HG02610 (cell line): Measurements from ENCODE around the gene RNF114.
"Not testable (repeated sequence)": the region's sequence is repeated elsewhere in the genome, so short reads cannot be mapped to it uniquely, and the experiment has no call there.

Experiments
- ATAC-seq: cut with Tn5 transposase; IDR thresholded peaks from one replicate; pipeline ENCODE4 v1.9.1; 2021; ENCODE audit warnings: mild to moderate bottlenecking, moderate library complexity; ENCODE audit not compliant: unreplicated experiment

Gene RNF114

DNA sequence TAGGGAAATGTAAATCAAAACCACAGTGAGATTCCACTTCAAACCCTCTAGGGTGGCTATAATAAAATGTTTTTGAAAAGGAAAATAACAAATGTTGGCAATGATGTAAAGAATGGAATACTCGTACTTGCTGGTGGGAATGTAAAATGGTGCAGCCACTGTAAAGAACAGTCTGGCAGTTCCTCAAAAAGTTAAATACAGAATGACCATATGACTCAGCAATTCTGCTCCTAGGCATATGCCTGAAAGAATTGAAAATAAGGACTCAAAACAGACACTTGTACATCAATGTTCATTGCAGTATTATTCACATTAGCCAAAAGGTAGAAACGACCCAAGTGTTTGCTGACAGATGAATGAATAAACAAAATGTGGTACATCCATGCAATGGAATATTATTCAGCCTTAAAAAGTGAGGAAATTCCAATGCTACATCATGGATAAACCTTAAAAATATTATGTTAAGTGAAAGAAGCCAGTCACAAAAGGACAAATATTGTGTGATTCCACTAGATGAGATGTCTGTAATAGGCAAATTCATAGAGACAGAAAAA lies 10.2 kb upstream of the RNF114 start:
- no peak for ATAC-seq

DNA sequence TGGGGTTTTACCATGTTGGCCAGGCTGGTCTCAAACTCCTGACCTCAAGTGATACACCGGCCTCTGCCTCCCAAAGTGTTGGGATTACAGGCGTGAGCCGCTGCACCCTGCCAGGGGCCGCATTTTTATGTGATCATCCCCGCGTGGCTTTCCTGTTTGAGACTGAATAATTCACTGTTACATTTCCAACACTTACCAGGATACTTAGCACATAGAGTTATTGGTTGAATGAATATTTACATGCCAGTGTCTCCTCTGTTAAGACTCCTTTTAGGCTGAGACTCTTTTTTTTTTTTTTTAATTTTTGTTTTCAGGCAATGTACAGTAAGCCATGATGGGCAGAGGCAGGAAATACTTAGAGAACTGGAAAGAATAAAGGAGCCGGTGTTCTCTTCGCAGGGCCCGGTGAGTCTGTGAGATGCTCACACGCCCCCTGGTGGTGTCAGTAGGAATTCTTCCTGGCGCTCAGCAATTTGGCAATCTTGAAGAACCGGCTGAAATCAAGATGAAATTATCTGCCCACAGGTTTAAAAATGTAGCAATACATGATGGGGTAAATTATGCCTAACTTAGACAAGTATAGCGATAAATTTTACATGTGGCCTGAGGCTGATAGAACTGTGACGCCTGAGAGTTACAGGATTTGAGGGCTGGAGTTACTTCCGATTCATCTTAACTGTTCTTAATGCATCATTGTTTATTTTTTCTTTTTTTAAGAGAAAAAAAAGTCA lies 7.6 kb upstream of the RNF114 start:
- ATAC-seq, result no peak

DNA sequence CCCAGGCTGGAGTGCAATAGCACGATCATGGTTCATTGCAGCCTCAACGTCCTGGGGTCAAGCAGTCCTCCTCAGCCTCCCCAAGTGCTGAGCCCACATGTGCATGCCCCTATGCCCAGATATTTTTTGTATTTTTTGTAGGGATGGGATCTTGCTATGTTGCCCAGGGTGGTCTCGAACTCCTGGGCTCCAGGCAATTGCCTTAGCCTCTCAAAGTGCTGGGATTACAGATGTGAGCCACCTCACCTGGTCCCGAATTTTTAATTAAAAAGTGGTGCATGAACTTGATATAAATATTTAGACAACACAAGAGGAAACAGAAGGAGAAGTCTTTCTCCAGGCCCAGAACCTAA lies 7.1 kb upstream of the RNF114 start:
- no peak for ATAC-seq

DNA sequence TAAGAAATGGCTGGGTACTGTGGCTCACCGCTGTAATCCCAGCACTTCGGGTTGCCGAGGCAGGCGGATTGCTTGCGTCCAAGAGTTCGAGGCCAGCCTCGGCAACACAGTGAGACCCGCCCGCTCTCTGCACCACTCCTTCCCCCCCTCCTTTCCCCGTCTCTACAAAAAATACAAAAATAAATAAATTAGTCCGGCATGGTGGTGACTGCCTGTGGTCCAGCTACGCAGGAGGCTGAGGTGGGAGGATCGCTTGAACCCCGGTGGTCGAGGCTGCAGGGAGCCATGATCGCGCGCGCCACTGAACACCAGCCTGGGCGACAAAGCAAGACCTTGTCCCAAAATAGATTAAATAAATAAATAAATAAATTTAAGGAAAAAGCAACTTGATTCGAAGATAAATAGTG lies 448 bp upstream of the RNF114 start:
- ATAC-seq, result no peak

DNA sequence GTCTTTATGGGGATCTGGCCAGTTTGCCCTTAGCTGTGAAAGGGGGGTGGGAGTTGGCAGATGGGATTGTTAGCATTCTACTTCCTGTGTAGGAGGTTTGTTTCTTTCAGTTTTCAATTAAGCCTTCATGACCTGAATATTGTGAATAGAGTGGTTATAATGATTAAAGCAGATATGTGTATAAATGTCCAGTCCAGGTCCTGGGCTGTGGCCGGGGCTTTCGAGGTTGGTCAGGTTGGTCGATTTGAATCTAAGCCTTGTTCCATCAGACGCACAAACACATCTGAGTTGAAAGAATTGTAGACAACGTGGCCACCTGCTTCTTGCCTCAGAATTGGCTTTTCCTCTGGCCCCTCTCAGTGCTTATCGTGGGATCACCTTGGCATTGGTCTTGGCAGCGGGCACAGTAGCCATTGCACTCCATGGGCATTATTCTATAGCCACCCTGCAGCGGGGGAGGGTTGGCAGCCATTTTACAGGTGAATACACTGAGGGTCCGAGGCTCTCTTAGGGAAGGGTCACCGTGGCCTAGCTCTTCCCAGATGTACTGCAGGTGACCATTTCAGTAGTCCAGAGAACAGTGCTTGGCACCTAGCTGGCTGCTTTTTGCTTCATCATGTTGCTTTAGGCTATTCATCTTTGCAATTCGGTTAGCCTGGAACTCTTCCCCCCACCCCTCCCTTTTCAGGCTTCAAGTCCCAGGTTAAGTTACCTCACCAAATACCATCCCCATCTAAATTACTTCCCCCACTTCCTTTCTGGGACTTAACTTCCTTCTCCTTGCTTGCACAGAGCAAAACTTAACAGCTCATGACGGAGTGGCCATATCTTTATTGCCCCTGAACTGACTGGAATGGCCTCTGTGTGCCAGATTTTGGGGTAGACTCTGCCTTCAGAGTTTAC lies 1.1 kb downstream of the RNF114 start:
- no peak for ATAC-seq

DNA sequence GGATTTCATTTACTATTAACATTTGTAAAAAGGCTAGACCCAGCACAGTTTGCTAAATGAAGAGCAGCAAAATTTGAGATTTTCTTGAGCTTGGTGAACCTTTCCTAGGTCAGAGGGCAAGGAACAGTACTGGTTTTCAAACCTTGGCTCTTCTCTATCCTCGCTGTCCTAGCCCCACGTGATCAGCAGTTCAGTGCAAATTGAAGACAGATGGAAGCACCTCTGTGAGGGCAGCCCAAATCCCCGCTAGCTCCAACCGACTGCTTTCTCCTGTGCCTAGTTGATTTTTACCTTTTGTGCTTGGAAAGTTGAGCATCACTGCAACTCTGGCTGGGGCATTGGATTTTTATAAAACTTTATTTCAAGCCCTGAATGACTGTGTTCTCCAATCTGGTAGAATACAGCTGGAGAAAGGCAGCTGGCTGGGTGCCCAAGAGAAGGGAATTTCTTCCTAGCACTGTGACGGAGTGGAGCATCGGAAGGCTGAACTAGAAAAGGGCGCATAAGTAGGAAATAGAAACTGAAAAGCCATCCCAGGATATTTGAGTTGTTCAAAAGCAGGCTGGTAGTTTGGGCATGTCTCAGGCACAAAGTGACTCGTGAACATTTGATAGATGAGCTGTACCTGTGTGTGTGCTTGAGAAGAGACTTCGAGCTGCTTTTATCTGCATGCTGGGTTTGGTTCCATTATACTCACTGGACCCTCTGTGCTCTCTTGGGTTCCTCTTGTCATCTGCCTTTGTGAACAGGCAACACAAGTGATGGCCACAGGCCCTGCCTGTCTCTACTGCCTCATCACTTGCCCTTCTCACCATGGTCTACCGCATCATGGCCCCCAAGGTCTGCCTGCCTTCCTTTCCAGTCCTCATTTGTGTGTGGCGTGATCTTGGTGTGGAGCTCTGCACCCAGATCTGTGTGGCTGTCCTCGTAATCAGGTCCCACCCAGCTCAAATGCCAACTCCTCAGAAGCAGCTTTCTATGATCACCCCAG lies 2.3 kb downstream of the RNF114 start:
- ATAC-seq, result no peak

DNA sequence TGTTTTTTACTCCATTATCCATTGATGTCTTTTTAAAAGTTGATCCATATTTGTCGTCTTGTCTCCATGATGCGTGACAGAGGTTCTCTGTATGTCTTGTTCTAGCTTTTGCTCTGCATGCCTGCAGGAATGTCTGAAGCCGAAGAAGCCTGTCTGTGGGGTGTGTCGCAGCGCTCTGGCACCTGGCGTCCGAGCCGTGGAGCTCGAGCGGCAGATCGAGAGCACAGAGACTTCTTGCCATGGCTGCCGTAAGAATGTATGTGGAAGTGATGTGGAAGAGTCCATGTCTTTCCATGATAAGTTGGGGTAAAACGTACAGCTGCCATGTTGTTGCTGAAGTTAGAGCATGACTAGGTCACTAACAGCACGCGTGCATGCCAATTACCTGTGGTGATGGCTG lies 5.3 kb downstream of the RNF114 start:
- ATAC-seq, result no peak

DNA sequence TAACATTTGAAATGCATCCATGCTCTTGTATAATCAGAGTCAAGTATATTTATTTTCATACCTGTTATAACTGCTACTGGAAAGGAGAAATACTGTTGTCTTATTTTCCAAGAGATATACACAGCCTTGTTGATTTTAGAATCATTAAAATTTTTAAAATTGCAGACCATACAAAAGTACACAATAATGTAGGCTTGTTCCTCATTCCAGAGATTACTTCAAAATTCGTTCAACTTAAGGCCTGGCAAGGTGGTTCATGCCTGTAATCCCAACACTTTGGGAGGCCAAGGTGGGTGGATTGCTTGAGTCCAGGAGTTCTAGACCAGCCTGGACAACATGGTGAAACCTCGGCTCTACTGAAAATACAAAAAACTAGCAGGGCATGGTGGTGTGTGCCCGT lies 6.1 kb downstream of the RNF114 start:
- no peak for ATAC-seq

DNA sequence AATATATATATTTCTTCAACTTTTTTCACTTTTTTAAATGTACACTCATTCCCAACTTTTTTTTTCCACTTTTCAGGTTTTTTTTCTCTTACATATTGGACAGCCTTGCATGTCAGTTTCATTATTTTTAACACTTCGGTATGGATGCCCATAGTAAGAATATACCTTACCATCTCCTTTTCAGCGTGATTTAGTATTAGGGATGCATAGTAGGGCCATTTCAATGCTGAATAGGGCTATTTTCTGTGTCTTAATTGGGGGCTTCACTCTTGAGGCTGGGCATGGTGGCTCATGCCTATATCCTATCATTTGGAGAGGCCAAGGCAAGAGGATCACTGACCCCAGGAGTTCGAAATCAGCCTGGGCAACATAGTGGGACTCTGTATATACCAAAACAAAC lies 6.7 kb downstream of the RNF114 start:
- ATAC-seq, result no peak

DNA sequence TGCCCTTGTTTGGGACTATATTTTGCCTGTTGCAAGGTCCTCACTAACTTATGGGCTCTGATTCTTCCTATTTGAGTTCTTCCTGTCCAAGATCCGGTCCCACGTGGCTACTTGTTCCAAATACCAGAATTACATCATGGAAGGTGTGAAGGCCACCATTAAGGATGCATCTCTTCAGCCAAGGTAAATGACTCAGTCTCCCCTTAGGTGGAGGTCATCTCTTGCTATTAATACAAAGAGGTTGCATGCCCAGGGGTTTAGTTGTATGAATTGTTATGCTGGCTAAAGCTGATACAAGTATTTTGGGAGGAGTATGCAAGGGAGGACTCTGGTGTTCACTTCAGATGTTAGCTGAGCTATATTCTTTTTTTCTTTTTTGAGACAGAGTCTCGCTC lies 9.1 kb downstream of the RNF114 start:
- ATAC-seq, result no peak

DNA sequence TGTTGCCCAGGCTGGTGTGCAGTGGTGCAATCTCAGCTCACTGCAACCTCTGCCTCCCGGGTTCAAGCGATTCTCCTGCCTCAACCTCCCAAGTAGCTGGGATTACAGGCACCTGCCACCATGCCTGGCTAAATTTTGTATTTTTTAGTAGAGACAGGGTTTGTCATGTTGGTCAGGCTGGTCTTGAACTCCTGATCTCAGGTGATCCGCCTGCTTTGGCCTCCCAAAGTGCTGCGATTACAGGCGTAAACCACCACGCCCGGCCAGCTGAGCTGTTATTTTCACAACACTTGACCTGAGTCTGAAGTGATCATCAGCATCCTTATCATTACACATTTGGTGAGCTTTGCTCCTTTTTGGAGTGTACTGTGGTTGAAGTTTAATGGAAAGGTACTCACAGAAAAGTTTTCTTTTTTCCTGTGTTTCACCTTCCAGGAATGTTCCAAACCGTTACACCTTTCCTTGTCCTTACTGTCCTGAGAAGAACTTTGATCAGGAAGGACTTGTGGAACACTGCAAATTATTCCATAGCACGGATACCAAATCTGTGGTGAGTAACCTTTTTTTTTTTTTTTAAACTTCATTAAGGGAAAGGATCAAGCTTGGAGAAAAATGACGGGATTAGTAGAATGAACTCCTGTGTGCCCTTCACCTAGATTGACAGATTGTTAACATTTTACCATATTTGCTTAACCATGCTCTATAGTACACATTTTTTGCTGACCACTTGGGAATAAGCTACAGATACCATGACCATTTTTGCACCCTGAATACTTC lies 9.7 kb downstream of the RNF114 start:
- ATAC-seq, result no peak

DNA sequence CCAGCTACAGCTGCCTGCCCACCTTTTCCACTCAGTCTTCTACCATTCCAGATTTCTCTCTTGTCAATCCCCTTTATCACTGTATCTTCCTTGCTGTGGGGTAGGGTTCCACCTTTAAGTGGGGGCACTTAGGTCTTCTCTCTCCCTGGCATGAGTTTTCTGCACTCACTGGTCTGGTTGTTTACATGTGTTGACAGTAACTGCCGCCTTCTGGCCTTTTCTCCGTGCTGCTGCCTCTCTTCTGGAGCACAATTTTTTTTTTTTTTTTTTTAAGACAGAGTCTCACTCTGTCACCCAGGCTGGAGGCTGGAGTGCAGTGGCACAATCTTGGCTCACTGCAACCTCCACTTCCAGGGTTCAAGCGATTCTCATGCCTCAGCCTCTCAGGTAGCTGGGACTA lies 12.0 kb downstream of the RNF114 start:
- no peak for ATAC-seq

DNA sequence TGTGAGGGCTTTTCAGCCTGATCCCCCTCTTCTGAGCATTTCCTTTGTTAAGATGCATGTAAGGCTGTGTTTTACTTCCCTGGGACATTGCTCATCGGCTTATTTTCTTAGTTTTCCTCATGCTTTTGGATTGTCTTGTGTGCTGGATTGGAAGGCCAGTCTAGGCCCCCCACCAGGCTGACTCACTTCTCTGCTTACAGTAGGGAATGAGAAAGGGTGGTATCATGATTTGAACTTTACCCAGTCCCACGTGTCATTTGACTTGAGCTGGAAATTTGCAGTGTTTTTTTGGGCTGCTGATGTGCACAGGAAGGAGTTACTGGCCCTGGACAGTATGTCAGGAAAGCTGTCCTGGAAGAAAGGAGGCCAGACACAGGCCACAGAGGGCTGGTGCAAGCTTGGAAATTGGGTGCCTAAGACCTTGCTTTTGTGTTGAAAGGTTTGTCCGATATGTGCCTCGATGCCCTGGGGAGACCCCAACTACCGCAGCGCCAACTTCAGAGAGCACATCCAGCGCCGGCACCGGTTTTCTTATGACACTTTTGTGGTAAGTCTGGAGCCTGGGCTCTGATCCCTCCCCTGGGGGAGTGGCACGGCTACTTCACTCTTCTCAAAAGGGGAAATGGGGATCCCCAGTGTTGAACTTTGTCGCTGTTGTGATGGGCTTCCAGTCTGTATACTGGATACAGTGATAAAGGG lies 12.8 kb downstream of the RNF114 start:
- ATAC-seq, result no peak

DNA sequence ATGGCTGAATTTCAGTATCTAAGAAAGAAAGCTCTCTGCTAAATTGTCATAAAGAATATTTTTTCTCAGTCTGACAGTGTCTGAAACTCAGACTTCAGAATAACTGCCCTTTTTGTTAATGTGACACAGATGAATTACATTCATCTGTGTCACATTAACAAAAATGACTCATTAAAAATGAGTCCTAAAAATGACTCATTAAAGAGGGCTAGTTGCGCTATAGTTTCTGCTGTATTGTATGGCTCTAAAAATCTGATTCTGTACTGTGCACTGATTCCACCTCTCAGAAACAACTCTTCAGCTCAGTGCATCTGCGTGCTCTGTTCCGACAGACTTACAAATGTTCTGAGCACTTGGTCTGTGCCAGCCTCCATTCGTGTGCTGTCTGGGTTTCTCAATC lies 15.0 kb downstream of the RNF114 start:
- no peak for ATAC-seq

DNA sequence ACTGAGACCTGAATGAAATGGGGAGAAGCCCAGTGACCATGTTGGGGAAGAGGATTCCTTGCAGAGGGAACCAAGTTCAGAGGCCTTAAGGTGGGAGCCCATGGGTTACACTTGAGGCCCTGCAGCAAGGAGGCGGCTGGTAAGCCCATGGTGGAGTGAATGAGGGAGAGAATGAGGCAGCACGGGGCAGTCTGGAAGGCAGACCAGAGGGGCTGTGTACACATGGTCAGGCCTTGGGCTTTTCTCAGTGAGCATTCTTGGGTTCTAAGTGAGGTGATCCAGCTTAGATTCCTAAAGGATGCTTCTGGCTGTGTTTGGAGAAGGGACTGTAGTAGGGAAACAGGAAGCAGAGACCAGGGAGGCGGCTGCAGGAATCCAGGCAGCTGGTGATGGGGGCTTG lies 19.0 kb downstream of the RNF114 start:
- no peak for ATAC-seq

DNA sequence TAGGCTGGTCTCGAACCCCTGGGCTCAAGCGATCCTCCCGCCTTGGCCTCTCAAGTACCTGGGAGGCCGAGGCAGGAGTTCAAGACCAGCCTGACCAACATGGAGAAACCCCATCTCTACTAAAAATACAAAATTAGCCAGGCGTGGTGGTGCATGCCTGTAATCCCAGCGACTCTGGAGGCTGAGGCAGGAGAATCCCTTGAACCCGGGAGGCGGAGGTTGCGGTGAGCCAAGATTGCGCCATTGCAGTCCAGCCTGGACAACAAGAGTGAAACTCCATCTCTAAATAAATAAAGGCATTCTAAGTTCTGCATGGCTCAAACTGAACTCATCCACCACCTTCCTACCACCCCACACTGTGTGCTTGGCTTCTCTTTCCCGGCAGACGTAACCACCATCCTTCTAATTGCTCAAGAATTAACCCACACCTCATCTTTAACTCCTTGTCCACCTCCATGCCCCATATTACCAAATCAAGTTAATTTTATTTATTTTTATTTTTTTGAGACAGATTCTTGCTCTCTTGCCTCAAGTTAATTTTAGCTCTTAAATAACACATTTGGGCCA lies 19.7 kb downstream of the RNF114 start:
- ATAC-seq, result not testable (repeated sequence)

DNA sequence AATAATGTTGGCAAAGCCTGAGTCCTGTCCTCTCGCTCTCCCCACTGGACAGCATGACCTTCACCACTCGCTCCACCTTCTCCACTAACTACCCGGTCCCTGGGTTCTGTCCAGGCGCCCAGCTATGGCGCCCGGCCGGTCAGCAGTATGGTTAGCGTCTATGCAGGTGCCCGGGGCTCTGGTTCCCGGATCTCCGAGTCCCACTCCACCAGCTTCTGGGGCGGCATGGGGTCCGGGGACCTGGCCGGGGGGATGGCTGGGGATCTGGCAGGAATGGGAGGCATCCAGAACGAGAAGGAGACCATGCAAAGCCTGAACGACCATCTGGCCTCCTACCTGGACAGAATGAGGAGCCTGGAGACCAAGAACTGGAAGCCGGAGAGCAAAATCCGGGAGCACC lies 20.5 kb downstream of the RNF114 start:
- ATAC-seq, result no peak

DNA sequence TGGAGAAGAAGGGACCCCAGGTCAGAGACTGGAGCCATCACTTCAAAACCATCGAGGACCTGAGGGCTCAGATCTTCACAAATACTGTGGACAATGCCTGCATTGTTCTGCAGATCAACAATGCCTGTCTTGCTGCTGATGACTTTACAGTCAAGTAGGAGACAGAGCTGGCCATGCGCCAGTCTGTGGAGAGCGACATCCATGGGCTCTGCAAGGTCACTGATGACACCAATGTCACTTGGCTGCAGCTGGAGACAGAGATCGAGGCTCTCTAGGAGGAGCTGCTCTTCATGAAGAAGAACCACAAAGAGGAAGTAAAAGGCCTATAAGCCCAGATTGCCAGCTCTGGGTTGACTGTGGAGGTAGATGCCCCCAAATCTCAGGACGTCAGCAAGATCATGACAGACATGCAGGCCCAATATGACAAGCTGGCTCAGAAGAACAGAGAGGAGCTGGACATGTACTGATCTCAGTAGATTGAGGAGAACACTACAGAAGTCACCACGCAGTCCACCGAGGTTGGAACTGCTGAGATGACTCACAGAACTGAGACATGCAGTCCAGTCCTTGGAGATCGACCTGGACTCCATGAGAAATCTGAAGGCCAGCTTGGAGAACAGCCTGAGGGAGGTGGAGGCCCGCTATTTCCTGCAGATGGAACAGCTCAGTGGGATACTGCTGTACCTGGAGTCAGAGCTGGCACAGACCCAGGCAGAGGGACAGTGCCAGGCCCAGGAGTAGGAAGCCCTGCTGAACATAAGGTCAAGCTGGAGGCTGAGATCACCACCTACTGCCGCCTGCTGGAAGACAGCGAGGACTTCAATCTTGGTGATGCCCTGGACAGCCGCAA lies 21.1 kb downstream of the RNF114 start:
- not testable (repeated sequence) for ATAC-seq
